ENCODE results near the gene U2AF2. TPM values are rescaled to one million over a fixed set of nuclear protein-coding genes. Genes with fewer than 3 reads are reported as not detected.

The U2AF2 gene
- total RNA-seq, 1 donor from 2014 or later: 145 TPM

DNA sequence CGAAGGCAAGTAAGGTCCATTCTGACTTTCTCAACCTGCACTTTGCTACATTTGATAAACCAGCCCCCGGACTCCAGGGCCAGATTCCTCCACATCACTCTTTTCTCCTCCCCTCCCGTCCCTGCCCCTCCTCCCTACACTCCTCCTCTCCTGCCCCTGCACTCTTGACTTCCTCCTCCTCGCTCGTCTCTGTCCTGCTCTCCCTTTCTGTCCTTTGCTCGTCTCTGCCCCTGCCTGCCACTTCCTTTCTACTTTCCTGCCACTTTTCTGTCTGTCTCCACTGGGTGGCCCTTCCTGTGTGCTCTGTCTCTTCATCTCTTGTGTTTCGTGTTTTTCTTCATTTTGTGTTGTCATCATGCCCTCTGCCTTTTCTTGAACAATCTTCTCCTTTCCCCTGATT lies 7.0 kb downstream of the U2AF2 start:
- TF ChIP-seq POLR2A (IDR thresholded peaks at IDR 0.05): no peak
- TF ChIP-seq POLR2AphosphoS5 (IDR thresholded peaks at IDR 0.05; ENCODE audit: insufficient read depth in 1 of 2, low read depth in 1 of 2): no peak
- TF ChIP-seq, protein P1, sequence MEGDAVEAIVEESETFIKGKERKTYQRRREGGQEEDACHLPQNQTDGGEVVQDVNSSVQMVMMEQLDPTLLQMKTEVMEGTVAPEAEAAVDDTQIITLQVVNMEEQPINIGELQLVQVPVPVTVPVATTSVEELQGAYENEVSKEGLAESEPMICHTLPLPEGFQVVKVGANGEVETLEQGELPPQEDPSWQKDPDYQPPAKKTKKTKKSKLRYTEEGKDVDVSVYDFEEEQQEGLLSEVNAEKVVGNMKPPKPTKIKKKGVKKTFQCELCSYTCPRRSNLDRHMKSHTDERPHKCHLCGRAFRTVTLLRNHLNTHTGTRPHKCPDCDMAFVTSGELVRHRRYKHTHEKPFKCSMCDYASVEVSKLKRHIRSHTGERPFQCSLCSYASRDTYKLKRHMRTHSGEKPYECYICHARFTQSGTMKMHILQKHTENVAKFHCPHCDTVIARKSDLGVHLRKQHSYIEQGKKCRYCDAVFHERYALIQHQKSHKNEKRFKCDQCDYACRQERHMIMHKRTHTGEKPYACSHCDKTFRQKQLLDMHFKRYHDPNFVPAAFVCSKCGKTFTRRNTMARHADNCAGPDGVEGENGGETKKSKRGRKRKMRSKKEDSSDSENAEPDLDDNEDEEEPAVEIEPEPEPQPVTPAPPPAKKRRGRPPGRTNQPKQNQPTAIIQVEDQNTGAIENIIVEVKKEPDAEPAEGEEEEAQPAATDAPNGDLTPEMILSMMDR (IDR thresholded peaks at IDR 0.05): no peak
- no peak for DNase-seq (ENCODE audit: extremely low spot score in 2 of 2)
- intact Hi-C loops (cut with DNase I): loop anchor here (10.0 kb wide), 1 partner anchor 547 kb away; the partner anchor contains the start of gene PPP1R12C
- Histone ChIP-seq H3K4me3 (no peak overlapping the region), H3K27ac (no peak overlapping the region), H3K4me1 (peaks cover 41% of the 10 kb centered on the region), H3K36me3 (peaks cover 0 to 69% of the 10 kb centered on the region in 2 donors), H3K27me3 (no peaks in the 10 kb centered on the region), H3K9me3 (no peaks in the 10 kb centered on the region)

DNA sequence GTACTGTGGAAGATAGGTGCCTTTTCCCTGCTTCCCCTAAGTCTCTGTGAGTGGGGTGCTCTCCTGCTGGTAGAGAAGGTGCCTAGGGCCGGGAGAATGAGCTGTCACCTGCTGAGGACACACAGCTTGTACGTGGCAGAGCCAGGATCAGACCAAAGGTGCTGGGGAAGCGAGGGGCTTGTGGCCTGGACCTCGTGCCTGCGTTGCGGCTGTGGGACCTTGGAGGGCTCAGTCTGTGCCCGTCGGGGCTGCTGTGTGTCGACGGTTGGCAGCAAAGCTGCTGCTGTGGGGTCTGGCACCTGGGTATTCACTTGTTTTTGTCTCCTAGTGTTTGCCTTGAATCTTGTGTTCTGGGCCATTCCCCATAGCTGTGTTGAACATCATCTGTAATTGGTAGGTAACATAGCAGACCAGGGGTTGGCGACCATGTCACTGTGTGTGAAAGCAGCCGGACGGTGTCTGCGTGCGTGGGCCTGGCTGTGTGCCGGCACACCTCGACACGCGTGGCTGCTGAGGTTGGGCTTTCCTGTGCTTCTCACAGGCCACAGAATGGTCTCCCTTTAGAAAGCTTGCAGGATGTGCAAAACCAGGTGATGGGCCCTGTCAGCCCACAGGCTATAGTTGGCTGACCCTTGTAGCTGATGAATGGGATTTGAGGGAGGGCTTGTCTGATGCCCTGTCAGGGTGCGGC lies 9.2 kb downstream of the U2AF2 start:
- no peak overlapping the region for H3K4me3 ChIP-seq
- no peaks in the 10 kb centered on the region for H3K9me3 ChIP-seq
- H3K36me3 ChIP-seq: peaks cover 0 to 88% of the 10 kb centered on the region in 2 donors
- intact Hi-C loops (cut with DNase I): loop anchor here (10.0 kb wide), 1 partner anchor 549 kb away; the partner anchor contains the start of gene PPP1R12C
- TF ChIP-seq POLR2A (IDR thresholded peaks at IDR 0.05) (no peak), POLR2AphosphoS5 (IDR thresholded peaks at IDR 0.05; ENCODE audit: insufficient read depth in 1 of 2, low read depth in 1 of 2) (no peak)
- TF ChIP-seq, protein P1 (IDR thresholded peaks at IDR 0.05): no peak
- H3K4me1 ChIP-seq: peaks cover 20% of the 10 kb centered on the region
- DNase-seq (ENCODE audit: extremely low spot score in 2 of 2): no peak
- no peak overlapping the region for H3K27ac ChIP-seq
- H3K27me3 ChIP-seq: no peaks in the 10 kb centered on the region

DNA sequence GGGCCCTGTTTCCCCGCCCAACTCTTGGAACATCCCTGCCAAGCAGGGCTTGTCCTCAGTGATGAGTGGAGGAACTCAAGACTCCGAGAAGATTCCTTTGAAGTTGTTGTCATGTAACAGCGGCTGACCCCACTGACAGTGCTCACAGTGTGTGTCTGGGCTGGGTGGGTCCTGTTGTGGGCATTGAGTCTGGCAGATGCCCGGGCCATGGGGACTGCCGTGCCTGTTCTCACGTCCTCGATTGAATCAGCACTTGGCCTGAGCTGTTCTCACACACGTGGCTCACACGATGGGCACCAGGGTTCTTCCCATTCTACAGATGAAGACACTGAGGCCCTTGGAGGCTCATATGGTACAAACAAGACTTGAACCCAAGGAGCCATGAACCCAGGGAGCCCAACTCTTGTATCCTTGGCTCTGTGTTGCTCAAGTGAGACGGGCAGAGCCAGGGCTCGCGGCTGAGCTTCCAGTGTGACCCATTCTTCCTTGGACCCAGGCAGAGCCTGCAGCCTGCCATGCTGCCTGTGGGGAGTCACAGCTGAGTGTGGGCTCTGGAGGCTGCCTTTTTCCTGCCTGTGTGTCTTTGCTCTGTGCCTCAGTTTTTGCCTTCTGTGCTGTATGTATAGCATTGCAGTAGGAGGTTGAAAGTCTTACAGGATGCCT lies 11.6 kb downstream of the U2AF2 start:
- Histone ChIP-seq H3K27me3 (no peaks in the 10 kb centered on the region), H3K4me1 (no peaks in the 10 kb centered on the region), H3K27ac (no peak overlapping the region), H3K36me3 (peaks cover 0 to 89% of the 10 kb centered on the region in 2 donors), H3K9me3 (no peaks in the 10 kb centered on the region), H3K4me3 (no peak overlapping the region)
- TF ChIP-seq, protein P1 (IDR thresholded peaks at IDR 0.05): no peak
- no peak for TF ChIP-seq POLR2AphosphoS5 (IDR thresholded peaks at IDR 0.05; ENCODE audit: insufficient read depth in 1 of 2, low read depth in 1 of 2)
- no peak for TF ChIP-seq POLR2A (IDR thresholded peaks at IDR 0.05)
- DNase-seq (ENCODE audit: extremely low spot score in 2 of 2): no peak
- intact Hi-C loops (cut with DNase I): loop anchor here (10.0 kb wide), 1 partner anchor 552 kb away; the partner anchor contains the start of gene PPP1R12C

- H3K9me3 ChIP-seq: no peaks in the 10 kb centered on the region
- TF ChIP-seq POLR2AphosphoS5 (IDR thresholded peaks at IDR 0.05; ENCODE audit: insufficient read depth in 1 of 2, low read depth in 1 of 2): no peak
- no peak for TF ChIP-seq POLR2A (IDR thresholded peaks at IDR 0.05)
- TF ChIP-seq, protein P1 (IDR thresholded peaks at IDR 0.05): no peak
- intact Hi-C loops (cut with DNase I): loop anchor here (10.0 kb wide), 1 partner anchor 552 kb away; the partner anchor contains the start of gene PPP1R12C
- no peak overlapping the region for H3K27ac ChIP-seq
- no peak for DNase-seq (ENCODE audit: extremely low spot score in 2 of 2)
- H3K36me3 ChIP-seq: peaks cover 0 to 84% of the 10 kb centered on the region in 2 donors
- no peak overlapping the region for H3K4me3 ChIP-seq
- no peaks in the 10 kb centered on the region for H3K27me3 ChIP-seq
- no peaks in the 10 kb centered on the region for H3K4me1 ChIP-seq
Observed at GRCh38 chr19:55667006-55667381, 12.2 kb downstream of the U2AF2 start.

Data from vagina (tissue), 2 donors.